ENCODE results near the gene SLC25A48.

GRCh38 chr5:135869935-135870334, 35.5 kb downstream of the SLC25A48 start:
- TF ChIP-seq POLR2A (IDR thresholded peaks at IDR 0.05): no peak
- TF ChIP-seq CTCF (IDR thresholded peaks at IDR 0.05): no peak
- no peak for TF ChIP-seq EP300 (IDR thresholded peaks at IDR 0.05)
